HG02870 (cell line): Measurements from ENCODE around the gene RPAP2.
"Not testable (repeated sequence)": the region's sequence is repeated elsewhere in the genome, so short reads cannot be mapped to it uniquely, and the experiment has no call there.

Experiments used
- ATAC-seq: cut with Tn5 transposase; IDR thresholded peaks from one replicate; pipeline ENCODE4 v1.9.1; 2021; ENCODE audit warnings: mild to moderate bottlenecking, moderate library complexity; ENCODE audit not compliant: unreplicated experiment

RPAP2 gene

GRCh38 chr1:92298573-92299476 is at the start of gene RPAP2, which contains the start of gene GLMN:
Gene RPAP2 (plus strand): TSS chr1:92299059. CDS start chr1:92299074, 15 bp downstream.
Gene GLMN (minus strand): TSS chr1:92298987. CDS start chr1:92297999, 988 bp downstream.
- peak; percentile 96 for ATAC-seq

GRCh38 chr1:92254714-92255113 is 44.1 kb upstream of the RPAP2 start:
- ATAC-seq: not testable (repeated sequence)

GRCh38 chr1:92259350-92259749 is 39.5 kb upstream of the RPAP2 start:
- ATAC-seq: no peak

GRCh38 chr1:92262516-92262915 is 36.3 kb upstream of the RPAP2 start:
- ATAC-seq: no peak

- ATAC-seq: no peak
Measured at GRCh38 chr1:92273039-92273438, 25.8 kb upstream of the RPAP2 start.

- ATAC-seq: no peak
Measured at GRCh38 chr1:92274939-92275338, 23.9 kb upstream of the RPAP2 start.

GRCh38 chr1:92276082-92276481 is 22.8 kb upstream of the RPAP2 start:
- no peak for ATAC-seq

- ATAC-seq: no peak
Measured at GRCh38 chr1:92277105-92277723, 21.6 kb upstream of the RPAP2 start.

- ATAC-seq: not testable (repeated sequence)
Measured at GRCh38 chr1:92279781-92280180, 19.1 kb upstream of the RPAP2 start.

GRCh38 chr1:92281411-92281810 is 17.4 kb upstream of the RPAP2 start:
- ATAC-seq: not testable (repeated sequence)

- no peak for ATAC-seq
Measured at GRCh38 chr1:92291372-92291999, 7.4 kb upstream of the RPAP2 start.

GRCh38 chr1:92298213-92298572 is 666 bp upstream of the RPAP2 start:
- ATAC-seq: peak; percentile 1

GRCh38 chr1:92299477-92300150 is 755 bp downstream of the RPAP2 start:
- ATAC-seq: no peak

GRCh38 chr1:92301021-92301420 is 2.2 kb downstream of the RPAP2 start:
- no peak for ATAC-seq

- ATAC-seq: no peak
Measured at GRCh38 chr1:92306020-92306419, 7.2 kb downstream of the RPAP2 start.

- ATAC-seq: no peak
Measured at GRCh38 chr1:92307980-92308379, 9.1 kb downstream of the RPAP2 start.

GRCh38 chr1:92310185-92310597 is 11.3 kb downstream of the RPAP2 start:
- ATAC-seq: no peak

GRCh38 chr1:92314024-92314423 is 15.2 kb downstream of the RPAP2 start:
- no peak for ATAC-seq

- no peak for ATAC-seq
Measured at GRCh38 chr1:92315766-92316599, 17.1 kb downstream of the RPAP2 start.

GRCh38 chr1:92317836-92318493 is 19.1 kb downstream of the RPAP2 start:
- no peak for ATAC-seq
